Mammary epithelial cell (primary cell): ENCODE results near the gene NCAM2.

Source experiments
- CTCF ChIP-seq, 2 donors: IDR thresholded peaks in 1 of 2; conservative IDR thresholded peaks in 1 of 2; 2 replicates each; pipeline ENCODE4 v1.5.1; 2011 to 2012; ENCODE audit warnings: inconsistent platforms in 2 of 2, low read length in 2 of 2, mild to moderate bottlenecking in 2 of 2, control low read depth in 1 of 2, low read depth in 1 of 2; ENCODE audit not compliant: insufficient read depth in 1 of 2; ENCODE audit errors: extremely low read depth in 1 of 2
- EZH2 ChIP-seq: IDR thresholded peaks from 2 replicates; pipeline ENCODE4 v1.6.1; 2012; ENCODE audit warnings: low read length, inconsistent platforms, borderline replicate concordance

GRCh38 chr21:21057349-21058062, 59.3 kb downstream of the NCAM2 start:
- no peak for TF ChIP-seq CTCF (conservative IDR thresholded peaks at IDR 0.05 in 1 of 2, IDR thresholded peaks at IDR 0.05 in 1 of 2; ENCODE audit: extremely low read depth in 1 of 2, insufficient read depth in 1 of 2, low read depth in 1 of 2, low read length in 2 of 2)
- no peak for TF ChIP-seq EZH2
